BE2C (cell line): ENCODE results near the gene RUNX2.

Source experiments
- DNase-seq: peaks from one replicate; pipeline ENCODE4 v3.0.0-alpha.2; 2020
- H3K27me3 ChIP-seq: fragments of 250-450 bp; sonication (Bioruptor Pico); 2 replicates; pipeline ENCODE4 v1.5.1; 2020; ENCODE audit warnings: mild to moderate bottlenecking
- H3K36me3 ChIP-seq: fragments of 250-450 bp; sonication (Bioruptor Pico); 2 replicates; pipeline ENCODE4 v1.5.1; 2020; ENCODE audit warnings: mild to moderate bottlenecking
- H3K4me1 ChIP-seq: fragments of 250-450 bp; sonication (Bioruptor Pico); 2 replicates; pipeline ENCODE4 v1.5.1; 2020
- H3K4me3 ChIP-seq: 2 replicates; pipeline ENCODE4 v1.5.1; 2011; ENCODE audit warnings: low read depth, low read length
- H3K9me3 ChIP-seq: fragments of 250-450 bp; sonication (Bioruptor Pico); 2 replicates; pipeline ENCODE4 v1.5.1; 2020
- CTCF ChIP-seq: IDR thresholded peaks from 2 replicates; pipeline ENCODE4 v1.5.1; 2012; ENCODE audit warnings: mild to moderate bottlenecking, low read depth, low read length

RUNX2 gene

GRCh38 chr6:45514454-45515230, 186.5 kb downstream of the RUNX2 start:
- TF ChIP-seq CTCF: no peak
- Histone ChIP-seq H3K4me1 (no peaks in the 10 kb centered on the region), H3K4me3 (no peak overlapping the region), H3K27me3 (0 out of 2 replicates have a peak, but pooled peaks cover 3% of the 10 kb centered on the region), H3K9me3 (no peaks in the 10 kb centered on the region), H3K36me3 (no peaks in the 10 kb centered on the region)
- no peak for DNase-seq

- H3K4me3 ChIP-seq: no peak overlapping the region
- TF ChIP-seq CTCF: no peak
- H3K36me3 ChIP-seq: no peaks in the 10 kb centered on the region
- no peaks in the 10 kb centered on the region for H3K9me3 ChIP-seq
- H3K27me3 ChIP-seq: 0 out of 2 replicates have a peak, but pooled peaks cover 3% of the 10 kb centered on the region
- H3K4me1 ChIP-seq: no peaks in the 10 kb centered on the region
- DNase-seq: no peak
Observed at GRCh38 chr6:45518013-45518720, 190.0 kb downstream of the RUNX2 start.

- Histone ChIP-seq H3K4me1 (no peaks in the 10 kb centered on the region), H3K36me3 (no peaks in the 10 kb centered on the region), H3K9me3 (no peaks in the 10 kb centered on the region), H3K27me3 (no peaks in the 10 kb centered on the region), H3K4me3 (no peak overlapping the region)
- no peak for DNase-seq
- TF ChIP-seq CTCF: no peak
Observed at GRCh38 chr6:45521226-45521625, 193.1 kb downstream of the RUNX2 start.

GRCh38 chr6:45522486-45522885, 194.4 kb downstream of the RUNX2 start:
- H3K27me3 ChIP-seq: no peaks in the 10 kb centered on the region
- H3K9me3 ChIP-seq: no peaks in the 10 kb centered on the region
- no peak overlapping the region for H3K4me3 ChIP-seq
- no peak for TF ChIP-seq CTCF
- no peak for DNase-seq
- H3K4me1 ChIP-seq: no peaks in the 10 kb centered on the region
- H3K36me3 ChIP-seq: no peaks in the 10 kb centered on the region

- Histone ChIP-seq H3K4me3 (no peak overlapping the region), H3K27me3 (peaks cover 3% of the 10 kb centered on the region; the same call in 1 of the 2 replicates), H3K36me3 (no peaks in the 10 kb centered on the region), H3K4me1 (no peaks in the 10 kb centered on the region), H3K9me3 (no peaks in the 10 kb centered on the region)
- no peak for DNase-seq
- no peak for TF ChIP-seq CTCF
Observed at GRCh38 chr6:45527210-45527609, 199.1 kb downstream of the RUNX2 start.

- Histone ChIP-seq H3K4me3 (no peak overlapping the region), H3K4me1 (no peaks in the 10 kb centered on the region), H3K27me3 (peaks cover 3% of the 10 kb centered on the region; the same call in 1 of the 2 replicates), H3K9me3 (no peaks in the 10 kb centered on the region), H3K36me3 (no peaks in the 10 kb centered on the region)
- no peak for TF ChIP-seq CTCF
- no peak for DNase-seq
Observed at GRCh38 chr6:45531999-45532595, 204.0 kb downstream of the RUNX2 start.
